GM23338 (cell line): Measurements from ENCODE around the gene PARD3. TPM values are rescaled to one million over a fixed set of nuclear protein-coding genes. Genes with fewer than 3 reads are reported as not detected.
A peak's percentile ranks its signal among the peaks of the same experiment; 100 is the strongest.

Source experiments
- ATAC-seq: fragments of 200-7000 bp; cut with Tn5 transposase; 3 replicates; pipeline ENCODE4 v1.9.1; 2020
- DNase-seq: peaks from one replicate; pipeline ENCODE4 v3.0.0-alpha.2; 2015; ENCODE audit warnings: low spot score
- H2AFZ ChIP-seq: fragments of 200-600 bp; sonication (generic); 2 replicates; pipeline ENCODE4 v1.8.0; 2016; ENCODE audit warnings: antibody characterized with exemption, mild to moderate bottlenecking, moderate library complexity
- H3F3A ChIP-seq: fragments of 200-600 bp; sonication (generic); replicated peaks from 2 replicates; pipeline ENCODE4 v1.8.0; 2017; ENCODE audit warnings: antibody characterized with exemption, mixed run types, low read depth
- H3K27ac ChIP-seq: fragments of 200-600 bp; sonication (generic); 2 replicates; pipeline ENCODE4 v1.6.1; 2016; ENCODE audit warnings: low read depth
- H3K27me3 ChIP-seq: fragments of 200-600 bp; sonication (generic); 2 replicates; pipeline ENCODE4 v1.8.0; 2016; ENCODE audit warnings: mild to moderate bottlenecking, mixed run types, moderate library complexity; ENCODE audit not compliant: insufficient read depth
- H3K36me3 ChIP-seq: fragments of 200-600 bp; sonication (generic); 2 replicates; pipeline ENCODE4 v1.8.0; 2016; ENCODE audit warnings: mild to moderate bottlenecking; ENCODE audit not compliant: insufficient read depth
- H3K4me1 ChIP-seq: fragments of 200-600 bp; sonication (generic); 2 replicates; pipeline ENCODE4 v1.8.0; 2016; ENCODE audit warnings: mild to moderate bottlenecking, moderate library complexity; ENCODE audit not compliant: insufficient read depth
- H3K4me2 ChIP-seq: fragments of 200-600 bp; sonication (generic); 2 replicates; pipeline ENCODE4 v1.7.1; 2017; ENCODE audit warnings: mixed run types
- H3K4me3 ChIP-seq: fragments of 200-600 bp; sonication (generic); 2 replicates; pipeline ENCODE4 v1.6.1; 2016; ENCODE audit warnings: mixed run types
- H3K79me2 ChIP-seq: fragments of 200-600 bp; sonication (generic); replicated peaks from 2 replicates; pipeline ENCODE4 v1.8.0; 2017; ENCODE audit warnings: mild to moderate bottlenecking; ENCODE audit not compliant: insufficient read depth
- H3K9me2 ChIP-seq: fragments of 200-600 bp; sonication (generic); 2 replicates; pipeline ENCODE4 v1.8.0; 2017; ENCODE audit not compliant: insufficient read depth
- H4K20me1 ChIP-seq: fragments of 200-600 bp; sonication (generic); replicated peaks from 2 replicates; pipeline ENCODE4 v1.8.0; 2017; ENCODE audit warnings: mild to moderate bottlenecking; ENCODE audit not compliant: insufficient read depth
- H3K27ac Mint-ChIP-seq: 2 replicates; pipeline ENCODE4 v1.8.0; 2020; ENCODE audit warnings: inconsistent platforms, mild to moderate bottlenecking, moderate library complexity, mixed read lengths
- H3K27me3 Mint-ChIP-seq: 3 replicates; pipeline ENCODE4 v1.8.0; 2022; ENCODE audit warnings: low read depth, mild to moderate bottlenecking, moderate library complexity, mixed read lengths, inconsistent platforms; ENCODE audit not compliant: insufficient read depth, poor library complexity
- H3K36me3 Mint-ChIP-seq: 3 replicates; pipeline ENCODE4 v1.8.0; 2021; ENCODE audit warnings: low read depth, mild to moderate bottlenecking, inconsistent platforms, moderate library complexity, mixed read lengths
- H3K4me1 Mint-ChIP-seq: 3 replicates; pipeline ENCODE4 v1.8.0; 2020; ENCODE audit warnings: mild to moderate bottlenecking, inconsistent platforms, mixed read lengths
- H3K4me3 Mint-ChIP-seq: 3 replicates; pipeline ENCODE4 v1.8.0; 2021; ENCODE audit warnings: moderate library complexity, mild to moderate bottlenecking, inconsistent platforms, mixed read lengths
- H3K9me3 Mint-ChIP-seq: 3 replicates; pipeline ENCODE4 v1.8.0; 2020; ENCODE audit warnings: moderate library complexity, mild to moderate bottlenecking, inconsistent platforms, mixed read lengths
- CREB1 ChIP-seq: fragments of 250-450 bp; sonication (Bioruptor Pico); IDR thresholded peaks from 2 replicates; pipeline ENCODE4 v1.5.0; 2020; ENCODE audit warnings: low read depth, mild to moderate bottlenecking, moderate library complexity
- CTCF ChIP-seq, 2 experiments: fragments of 200-600 bp in 1 of 2; sonication (generic) in 1 of 2; conservative IDR thresholded peaks; 2 replicates each; pipeline versions ENCODE4 v1.5.1 to v1.6.1; 2016 to 2017; ENCODE audit warnings: antibody characterized with exemption in 2 of 2, low read depth in 2 of 2, mild to moderate bottlenecking in 2 of 2, moderate library complexity in 1 of 2
- ETS1 ChIP-seq: IDR thresholded peaks from 2 replicates; pipeline ENCODE4 v1.6.1; 2016; ENCODE audit warnings: antibody characterized with exemption
- EZH2 ChIP-seq: fragments of 200-600 bp; sonication (generic); IDR thresholded peaks from one replicate; pipeline ENCODE4 v1.8.0; 2017; ENCODE audit warnings: antibody characterized with exemption, mild to moderate bottlenecking, low read depth; ENCODE audit not compliant: unreplicated experiment
- EZH2phosphoT487 ChIP-seq: fragments of 200-600 bp; sonication (generic); IDR thresholded peaks from one replicate; pipeline ENCODE4 v1.8.1; 2018; ENCODE audit warnings: antibody characterized with exemption; ENCODE audit not compliant: unreplicated experiment
- NANOG ChIP-seq: IDR thresholded peaks from 2 replicates; pipeline ENCODE4 v1.6.1; 2016; ENCODE audit warnings: antibody characterized with exemption, borderline replicate concordance
- POLR2AphosphoS5 ChIP-seq: IDR thresholded peaks from 2 replicates; pipeline ENCODE4 v1.6.1; 2016; ENCODE audit warnings: antibody characterized with exemption, low read depth
- STAT1 ChIP-seq: IDR thresholded peaks from one replicate; pipeline ENCODE4 v1.6.1; 2016; ENCODE audit warnings: antibody characterized with exemption; ENCODE audit not compliant: unreplicated experiment
- ZNF114 ChIP-seq: fragments of 250-450 bp; sonication (Bioruptor Pico); IDR thresholded peaks from 2 replicates; pipeline ENCODE4 v1.5.0; 2020; ENCODE audit warnings: mild to moderate bottlenecking, moderate library complexity
- ZNF331 ChIP-seq: fragments of 250-450 bp; sonication (Bioruptor Pico); IDR thresholded peaks from 2 replicates; pipeline ENCODE4 v1.5.0; 2020; ENCODE audit warnings: low read depth, mild to moderate bottlenecking, moderate library complexity
- polyA plus RNA-seq: library from polyadenylated mRNA; unstranded; fragments of >200 nt; fragmentation: Nextera tagmentation; extraction: Ambion mirVana; gene quantifications from 2 replicates; pipeline ENCODE4 v1.2.1, GENCODE V29; 2016
- total RNA-seq: library from RNA; depleted of rRNA; stranded (reverse); fragments of >200 nt; shearing (Covaris generic); gene quantifications from 2 replicates; pipeline ENCODE4 v1.2.3, GENCODE V29; 2014

Gene PARD3
- total and polyA plus RNA-seq, 2 experiments from 2014 or later, result 30.2 to 51.4 TPM

- TF ChIP-seq CTCF (conservative IDR thresholded peaks at IDR 0.05; ENCODE audit: low read depth in 2 of 2), result no peak
- TF ChIP-seq NANOG, result no peak
- no peak for TF ChIP-seq ETS1
- no peak for TF ChIP-seq EZH2
- TF ChIP-seq ZNF331 (CRISPR knock-in tag), result no peak
- TF ChIP-seq EZH2phosphoT487, result no peak
- no peak for TF ChIP-seq ZNF114 (CRISPR knock-in tag)
- TF ChIP-seq POLR2AphosphoS5, result no peak
- no peak for TF ChIP-seq CREB1
- no peak for TF ChIP-seq STAT1
Measured at GRCh38 chr10:34653530-34653929, 161.6 kb downstream of the PARD3 start (continued).

- Mint-ChIP-seq H3K4me1 (peaks cover 75% of the 10 kb centered on the region), H3K4me3 (no peak overlapping the region), H3K27me3 (peaks cover 3% of the 10 kb centered on the region), H3K27ac (peak overlapping the region; percentile 85; the same call in 1 of the 2 replicates), H3K36me3 (no peaks in the 10 kb centered on the region), H3K9me3 (no peaks in the 10 kb centered on the region)
- peak; percentile 35 for DNase-seq
- Histone ChIP-seq H4K20me1 (no peaks in the 10 kb centered on the region), H3K79me2 (peaks cover 71% of the 10 kb centered on the region), H3F3A (no peaks in the 10 kb centered on the region), H3K9me2 (no peaks in the 10 kb centered on the region), H3K4me2 (peak overlapping the region; percentile 69), H3K4me3 (peak overlapping the region; percentile 34; the same call in 1 of the 2 replicates), H3K27me3 (no peaks in the 10 kb centered on the region), H3K4me1 (peaks cover 60% of the 10 kb centered on the region), H2AFZ (no peak overlapping the region), H3K27ac (0 out of 2 replicates have a peak overlapping the region, but pooled peaks have one; percentile 46), H3K36me3 (no peaks in the 10 kb centered on the region)
- peak; percentile 22; the same call in 2 of the 3 replicates for ATAC-seq
- no peak for TF ChIP-seq ZNF114 (CRISPR knock-in tag)
- no peak for TF ChIP-seq CREB1
- no peak for TF ChIP-seq NANOG
- TF ChIP-seq ZNF331 (CRISPR knock-in tag), result no peak
Measured at GRCh38 chr10:34651416-34652195, 163.5 kb downstream of the PARD3 start.

GRCh38 chr10:34650156-34650555 is 164.9 kb downstream of the PARD3 start:
- Histone ChIP-seq H3K4me1 (peaks cover 48% of the 10 kb centered on the region), H3K27me3 (no peaks in the 10 kb centered on the region), H3F3A (no peaks in the 10 kb centered on the region), H3K36me3 (no peaks in the 10 kb centered on the region), H3K4me2 (no peak overlapping the region), H3K79me2 (peaks cover 72% of the 10 kb centered on the region), H3K27ac (no peak overlapping the region), H3K4me3 (no peak overlapping the region), H3K9me2 (no peaks in the 10 kb centered on the region), H2AFZ (no peak overlapping the region), H4K20me1 (no peaks in the 10 kb centered on the region)
- H3K4me3 Mint-ChIP-seq, result no peak overlapping the region
- no peaks in the 10 kb centered on the region for H3K36me3 Mint-ChIP-seq
- DNase-seq (no peak), ATAC-seq (no peak)
- H3K27ac Mint-ChIP-seq, result no peak overlapping the region
- peaks cover 3% of the 10 kb centered on the region for H3K27me3 Mint-ChIP-seq
- H3K4me1 Mint-ChIP-seq, result peaks cover 61% of the 10 kb centered on the region
- no peaks in the 10 kb centered on the region for H3K9me3 Mint-ChIP-seq
- no peak for TF ChIP-seq EZH2phosphoT487
- TF ChIP-seq ETS1, result no peak
